ENCODE measurements around the gene POLR2I.
"Not testable (repeated sequence)": the region's sequence is repeated elsewhere in the genome, so short reads cannot be mapped to it uniquely, and the experiment has no call there.

POLR2I gene

DNA sequence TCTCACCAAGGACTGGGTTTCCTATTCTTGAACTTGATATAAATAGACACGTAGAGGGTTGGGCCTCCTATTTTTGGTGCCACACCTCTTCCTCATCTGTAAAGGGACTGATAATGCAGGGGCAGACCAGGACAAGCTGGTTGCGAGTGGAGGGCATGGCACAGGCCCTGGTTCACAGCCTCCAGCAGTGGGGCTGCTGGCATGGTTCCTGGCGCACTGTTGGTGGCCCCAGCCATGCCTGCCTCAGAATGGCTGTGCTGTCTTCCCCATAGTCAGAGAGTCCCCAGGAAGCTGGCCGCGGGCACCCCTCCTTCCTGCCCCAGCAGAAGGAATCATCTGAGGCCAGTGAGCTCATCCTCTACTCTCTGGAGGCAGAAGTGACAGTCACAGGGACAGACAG lies 14.2 kb downstream of the POLR2I start:
- DNase-seq (ENCODE audit: low read depth): no peak

DNA sequence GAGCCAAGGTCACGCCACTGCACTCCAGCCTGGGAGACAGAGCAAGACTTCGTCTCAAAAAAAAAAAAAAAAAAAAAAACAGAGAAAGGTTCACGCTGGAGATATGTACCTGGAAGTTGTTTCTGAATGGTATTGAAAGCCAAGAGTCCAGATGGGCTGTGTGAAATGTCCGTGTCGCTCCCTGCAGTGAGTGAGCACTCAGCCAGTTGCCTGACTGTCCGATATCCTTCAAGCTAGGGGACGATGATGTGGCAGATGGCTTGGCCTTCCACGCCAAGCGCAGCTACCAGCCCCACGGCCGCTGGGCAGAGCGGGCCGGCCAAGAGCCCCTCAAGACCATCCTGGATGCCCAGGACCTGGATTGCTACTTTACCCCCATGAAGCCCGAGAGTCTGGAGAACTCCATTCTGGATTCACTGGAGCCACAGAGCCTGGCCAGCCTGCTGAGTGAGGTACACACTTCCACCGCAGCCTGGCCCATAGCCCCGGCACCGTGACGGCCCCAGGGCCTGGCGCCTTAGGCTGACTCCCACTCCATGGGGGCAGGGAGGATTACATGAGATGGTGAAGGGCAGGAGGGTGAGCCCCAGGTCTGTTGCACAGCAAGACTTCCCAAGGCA lies 15.4 kb downstream of the POLR2I start:
- DNase-seq (ENCODE audit: low read depth): no peak

- DNase-seq (ENCODE audit: low read depth): no peak
These were observed 17.6 kb downstream of the POLR2I start for GRCh38 chr19:36097036-36097435.

DNA sequence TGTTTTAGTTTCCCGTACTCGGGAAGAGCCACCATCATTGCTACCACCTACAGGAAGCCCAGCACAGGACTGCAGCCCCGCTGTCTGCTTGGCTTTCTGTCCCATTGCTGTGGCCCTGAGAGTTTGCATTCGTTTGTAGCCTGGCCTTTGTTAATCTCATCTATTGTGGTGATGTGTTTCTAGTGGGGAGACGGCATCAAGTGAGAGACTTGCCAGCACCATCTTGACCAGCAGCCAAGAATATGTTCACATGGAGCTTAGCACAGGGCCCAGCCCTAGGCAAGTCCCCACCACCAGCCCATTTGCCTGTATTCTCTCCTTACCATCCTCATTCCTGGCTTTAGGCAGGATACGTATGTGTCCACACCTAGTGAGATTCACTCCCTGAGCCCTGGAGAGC lies 21.0 kb downstream of the POLR2I start:
- DNase-seq (ENCODE audit: low read depth): no peak

- DNase-seq (ENCODE audit: low read depth): no peak
These were observed 21.5 kb downstream of the POLR2I start for GRCh38 chr19:36093146-36093662.

- no peak for DNase-seq (ENCODE audit: low read depth)
These were observed 22.1 kb downstream of the POLR2I start for GRCh38 chr19:36092566-36092965.

GRCh38 chr19:36090910-36091695 lies 23.6 kb downstream of the POLR2I start:
- no peak for DNase-seq (ENCODE audit: low read depth)

DNA sequence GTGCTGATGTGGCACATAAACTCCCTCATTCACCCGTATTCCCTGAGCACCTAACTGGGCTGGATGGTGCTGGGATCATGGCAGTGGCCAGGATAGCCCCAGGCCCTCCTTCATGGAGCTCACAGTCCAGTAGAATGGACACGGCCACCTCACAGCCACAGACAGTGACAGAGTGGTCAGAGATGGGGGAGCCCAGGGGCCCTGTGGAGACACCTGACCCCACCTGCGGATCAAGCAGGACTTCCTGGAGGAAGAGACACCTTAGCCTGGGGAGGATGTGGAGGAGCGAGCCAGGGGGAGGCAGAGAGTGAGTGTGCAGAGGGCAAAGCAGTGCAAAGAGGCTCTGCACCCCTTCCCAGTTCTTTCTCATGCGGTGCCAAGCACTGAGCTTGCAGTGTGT lies 24.8 kb downstream of the POLR2I start:
- DNase-seq (ENCODE audit: low read depth): no peak

DNA sequence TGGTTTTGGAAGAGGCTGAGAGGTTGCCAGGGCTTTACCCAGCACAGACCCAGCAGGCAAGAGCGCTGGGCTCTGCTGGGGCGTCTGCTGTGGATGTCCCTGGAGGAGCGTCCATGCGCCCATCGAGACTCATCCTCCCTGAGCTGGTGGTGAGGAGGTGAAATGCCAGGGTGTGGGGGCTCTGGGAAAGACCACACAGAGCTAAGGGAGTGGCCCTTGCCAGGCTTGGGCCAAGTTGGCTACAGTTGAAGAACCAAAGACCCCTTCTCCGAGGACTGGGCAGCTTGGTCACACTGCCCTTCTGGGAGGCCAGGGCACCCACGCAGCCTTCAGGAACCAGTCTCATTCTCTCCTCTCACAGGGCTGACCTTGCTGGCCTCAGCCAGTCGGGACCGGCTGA lies 28.3 kb downstream of the POLR2I start:
- DNase-seq (ENCODE audit: low read depth): no peak

GRCh38 chr19:36084231-36085009 lies 30.3 kb downstream of the POLR2I start:
- DNase-seq (ENCODE audit: low read depth): no peak

- DNase-seq (ENCODE audit: low read depth): no peak
These were observed 31.8 kb downstream of the POLR2I start for GRCh38 chr19:36082916-36083315.

GRCh38 chr19:36081894-36082293 lies 32.8 kb downstream of the POLR2I start:
- DNase-seq (ENCODE audit: low read depth): no peak

DNA sequence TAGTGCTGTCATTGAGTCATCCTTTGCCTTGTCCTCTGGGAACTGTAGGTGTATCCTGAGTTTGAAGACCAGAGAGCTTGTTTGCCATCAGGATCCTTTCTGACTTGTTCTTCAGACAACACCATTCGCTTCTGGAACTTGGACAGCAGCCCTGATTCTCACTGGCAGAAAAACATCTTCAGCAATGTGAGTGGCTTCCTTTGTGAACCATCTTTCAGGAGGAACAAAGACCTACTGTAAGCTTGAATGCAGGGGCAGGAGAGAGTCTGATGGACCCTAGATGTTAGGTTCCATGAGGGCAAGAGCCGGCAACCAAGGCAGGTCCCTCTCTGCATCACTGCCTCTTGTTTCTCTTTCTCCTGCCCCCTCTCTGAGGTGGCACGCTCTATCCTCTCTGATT lies 33.3 kb downstream of the POLR2I start:
- no peak for DNase-seq (ENCODE audit: low read depth)

DNA sequence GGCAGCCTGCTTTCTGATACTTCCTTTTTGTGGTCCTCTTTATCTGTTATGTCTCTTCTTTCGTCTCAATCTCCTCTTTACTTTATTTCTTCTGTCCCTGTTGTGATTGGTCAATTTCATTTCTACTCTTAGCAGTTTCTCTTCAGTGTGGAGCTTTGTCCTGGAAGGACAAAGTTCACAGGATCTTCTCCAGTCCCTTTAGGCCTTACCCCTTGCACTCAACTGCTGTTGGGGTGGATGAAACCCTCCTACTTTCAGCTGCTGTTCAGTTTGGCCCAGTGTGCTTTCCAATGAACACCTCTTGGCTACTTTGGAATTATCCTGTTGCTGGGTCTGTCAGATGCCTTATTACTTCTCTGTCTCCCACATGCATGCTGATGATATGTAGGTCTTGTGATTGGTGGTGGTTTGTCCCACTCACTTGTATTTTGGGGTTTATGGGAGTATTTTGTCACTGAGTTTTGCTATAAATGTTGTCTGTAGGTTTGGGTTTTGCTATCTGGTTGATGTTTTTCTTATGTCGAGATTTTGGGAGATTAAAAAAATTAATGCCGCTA lies 35.2 kb downstream of the POLR2I start:
- no peak for DNase-seq (ENCODE audit: low read depth)

GRCh38 chr19:36073121-36073876 lies 41.4 kb downstream of the POLR2I start:
- no peak for DNase-seq (ENCODE audit: low read depth)

DNA sequence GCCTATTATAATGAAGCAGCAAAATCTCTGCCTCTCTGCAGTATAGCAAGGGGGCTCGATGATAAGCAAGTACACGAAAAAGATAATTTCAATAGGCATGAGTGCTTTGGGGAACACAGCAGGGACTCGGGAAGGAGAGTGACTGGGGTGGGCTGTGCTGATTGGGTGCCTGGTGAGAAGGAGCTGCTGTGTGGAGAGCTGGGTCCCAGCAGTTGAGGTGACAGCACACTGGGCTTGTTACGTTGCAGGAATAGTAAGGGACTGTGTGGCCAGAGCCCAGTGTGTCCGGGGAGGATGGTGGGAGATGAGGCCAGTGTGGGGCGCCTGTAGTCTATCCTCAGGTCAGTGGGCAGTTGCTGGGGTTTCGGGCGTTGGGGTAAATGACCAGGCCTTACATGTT lies 42.6 kb downstream of the POLR2I start:
- DNase-seq (ENCODE audit: low read depth): no peak

- DNase-seq (ENCODE audit: low read depth): not testable (repeated sequence)
These were observed 45.7 kb downstream of the POLR2I start for GRCh38 chr19:36068810-36069499.

DNA sequence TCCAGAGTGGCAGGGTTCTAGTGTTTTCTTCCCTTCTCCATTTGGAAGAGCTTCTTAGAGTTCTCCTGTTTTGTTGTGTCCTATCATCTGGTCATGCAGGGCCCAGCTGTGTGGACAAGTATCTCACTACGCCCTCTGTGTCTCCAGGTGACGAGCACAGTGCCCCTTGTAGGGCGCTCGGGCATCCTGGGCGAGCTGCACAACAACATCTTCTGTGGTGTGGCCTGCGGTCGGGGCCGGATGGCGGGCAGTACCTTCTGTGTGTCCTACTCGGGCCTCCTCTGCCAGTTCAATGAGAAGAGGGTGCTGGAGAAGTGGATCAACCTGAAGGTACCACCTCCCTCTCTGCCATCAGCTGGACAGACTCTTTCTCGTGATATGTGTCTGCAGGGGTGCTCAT lies 47.0 kb downstream of the POLR2I start:
- DNase-seq (ENCODE audit: low read depth): no peak

- DNase-seq (ENCODE audit: low read depth): no peak
These were observed 49.8 kb downstream of the POLR2I start for GRCh38 chr19:36064826-36065225.
